Loucy (cell line): ENCODE measurements around the gene GC.
"Not testable (repeated sequence)": the region's sequence is repeated elsewhere in the genome, so short reads cannot be mapped to it uniquely, and the experiment has no call there.

Source experiments
- H2AFZ ChIP-seq: fragments of 200-600 bp; sonication (generic); 2 replicates; pipeline ENCODE4 v1.6.0; 2016; ENCODE audit warnings: antibody characterized with exemption, mild to moderate bottlenecking, low read length, moderate library complexity
- H3F3A ChIP-seq: fragments of 200-600 bp; 2 replicates; pipeline ENCODE4 v1.6.0; 2016; ENCODE audit warnings: antibody characterized with exemption, low read depth, mild to moderate bottlenecking
- H3K27me3 ChIP-seq: fragments of 200-600 bp; sonication (generic); 2 replicates; pipeline ENCODE4 v1.6.1; 2014; ENCODE audit warnings: low read length, mild to moderate bottlenecking; ENCODE audit not compliant: insufficient read depth, poor library complexity, severe bottlenecking
- H3K36me3 ChIP-seq: fragments of 200-600 bp; sonication (generic); 2 replicates; pipeline ENCODE4 v1.6.1; 2016; ENCODE audit warnings: low read length; ENCODE audit not compliant: insufficient read depth
- H3K4me1 ChIP-seq: fragments of 200-600 bp; sonication (generic); 2 replicates; pipeline ENCODE4 v1.5.1; 2014; ENCODE audit warnings: low read length, mild to moderate bottlenecking; ENCODE audit not compliant: insufficient read depth, poor library complexity, severe bottlenecking
- H3K4me2 ChIP-seq: fragments of 200-600 bp; sonication (generic); 2 replicates; pipeline ENCODE4 v1.6.0; 2014; ENCODE audit warnings: antibody characterized with exemption, low read length, low read depth, mild to moderate bottlenecking; ENCODE audit not compliant: poor library complexity, severe bottlenecking
- H3K4me3 ChIP-seq: fragments of 200-600 bp; sonication (generic); 2 replicates; pipeline ENCODE4 v1.5.1; 2014; ENCODE audit warnings: low read length, mild to moderate bottlenecking, mixed read lengths; ENCODE audit not compliant: poor library complexity, severe bottlenecking
- H3K79me2 ChIP-seq: fragments of 200-600 bp; sonication (generic); 2 replicates; pipeline ENCODE4 v1.6.1; 2014; ENCODE audit warnings: low read length; ENCODE audit not compliant: insufficient read depth
- H3K9ac ChIP-seq: fragments of 200-600 bp; sonication (generic); 2 replicates; pipeline ENCODE4 v1.6.0; 2014; ENCODE audit warnings: mild to moderate bottlenecking, low read depth, low read length, moderate library complexity; ENCODE audit not compliant: poor library complexity, severe bottlenecking
- H3K9me2 ChIP-seq: fragments of 200-600 bp; sonication (generic); replicated peaks from 2 replicates; pipeline ENCODE4 v1.6.1; 2016; ENCODE audit warnings: low read depth, low read length, mixed read lengths
- H3K9me3 ChIP-seq: fragments of 200-600 bp; sonication (generic); 2 replicates; pipeline ENCODE4 v1.6.1; 2014; ENCODE audit warnings: mild to moderate bottlenecking, antibody characterized with exemption, low read length, low read depth; ENCODE audit not compliant: insufficient read depth
- H4K20me1 ChIP-seq: fragments of 200-600 bp; sonication (generic); 2 replicates; pipeline ENCODE4 v1.6.0; 2014; ENCODE audit warnings: antibody characterized with exemption, low read length, mild to moderate bottlenecking; ENCODE audit not compliant: insufficient read depth, poor library complexity, severe bottlenecking
- CTCF ChIP-seq: fragments of 200-600 bp; sonication (generic); conservative IDR thresholded peaks from 2 replicates; pipeline ENCODE4 v1.5.1; 2014; ENCODE audit warnings: mild to moderate bottlenecking, antibody characterized with exemption, low read length
- EZH2phosphoT487 ChIP-seq: fragments of 200-600 bp; IDR thresholded peaks from 2 replicates; pipeline ENCODE4 v1.6.1; 2018; ENCODE audit warnings: antibody characterized with exemption, mild to moderate bottlenecking, moderate library complexity, borderline replicate concordance

The GC gene

GRCh38 chr4:71816676-71817303 lies 32.9 kb upstream of the GC start:
- TF ChIP-seq EZH2phosphoT487 = no peak
- TF ChIP-seq CTCF = no peak
- no peaks in the 10 kb centered on the region for H4K20me1 ChIP-seq
- H3K4me2 ChIP-seq = no peak overlapping the region
- no peaks in the 10 kb centered on the region for H3K79me2 ChIP-seq
- no peak overlapping the region for H3K4me3 ChIP-seq
- H3K27me3 ChIP-seq = no peaks in the 10 kb centered on the region
- H3K4me1 ChIP-seq = no peaks in the 10 kb centered on the region
- no peaks in the 10 kb centered on the region for H3K9me3 ChIP-seq
- H3K9me2 ChIP-seq = no peaks in the 10 kb centered on the region
- no peak overlapping the region for H3K9ac ChIP-seq
- no peaks in the 10 kb centered on the region for H3F3A ChIP-seq
- no peak overlapping the region for H2AFZ ChIP-seq
- no peaks in the 10 kb centered on the region for H3K36me3 ChIP-seq

GRCh38 chr4:71814433-71814832 lies 30.6 kb upstream of the GC start:
- no peaks in the 10 kb centered on the region for H3K79me2 ChIP-seq

GRCh38 chr4:71809805-71810204 lies 25.9 kb upstream of the GC start:
- not testable (repeated sequence) for H3K36me3 ChIP-seq, H3K4me1 ChIP-seq, H3K4me2 ChIP-seq, H2AFZ ChIP-seq, H3K79me2 ChIP-seq, H4K20me1 ChIP-seq, H3K9me3 ChIP-seq, H3K9ac ChIP-seq, H3K4me3 ChIP-seq, H3K27me3 ChIP-seq, H3K9me2 ChIP-seq, H3F3A ChIP-seq

More at GRCh38 chr4:71814433-71814832, 30.6 kb upstream of the GC start:
- Histone ChIP-seq H3K27me3 (no peaks in the 10 kb centered on the region), H3K4me3 (no peak overlapping the region), H3K4me2 (no peak overlapping the region), H2AFZ (no peak overlapping the region), H3K4me1 (no peaks in the 10 kb centered on the region), H3F3A (no peaks in the 10 kb centered on the region), H4K20me1 (no peaks in the 10 kb centered on the region), H3K9ac (no peak overlapping the region), H3K9me3 (no peaks in the 10 kb centered on the region), H3K36me3 (no peaks in the 10 kb centered on the region), H3K9me2 (no peaks in the 10 kb centered on the region)
- TF ChIP-seq EZH2phosphoT487 (no peak), CTCF (no peak)

GRCh38 chr4:71807469-71807868 lies 23.6 kb upstream of the GC start:
- H3F3A ChIP-seq = no peaks in the 10 kb centered on the region
- no peaks in the 10 kb centered on the region for H3K27me3 ChIP-seq
- no peak overlapping the region for H2AFZ ChIP-seq
- no peaks in the 10 kb centered on the region for H3K36me3 ChIP-seq
- no peak overlapping the region for H3K4me3 ChIP-seq
- no peaks in the 10 kb centered on the region for H3K9me2 ChIP-seq
- H4K20me1 ChIP-seq = no peaks in the 10 kb centered on the region
- H3K9ac ChIP-seq = no peak overlapping the region
- no peaks in the 10 kb centered on the region for H3K4me1 ChIP-seq
- H3K4me2 ChIP-seq = no peak overlapping the region
- TF ChIP-seq EZH2phosphoT487 (no peak), CTCF (no peak)
- H3K9me3 ChIP-seq = no peaks in the 10 kb centered on the region
- no peaks in the 10 kb centered on the region for H3K79me2 ChIP-seq

GRCh38 chr4:71805230-71805629 lies 21.4 kb upstream of the GC start:
- not testable (repeated sequence) for H3K9ac ChIP-seq, H3K4me2 ChIP-seq, H3K27me3 ChIP-seq, H3K79me2 ChIP-seq, H4K20me1 ChIP-seq, H3K4me3 ChIP-seq, H3K36me3 ChIP-seq, H3K9me3 ChIP-seq, H2AFZ ChIP-seq, H3K4me1 ChIP-seq, H3K9me2 ChIP-seq, H3F3A ChIP-seq
